Immature natural killer cell (primary cell): ENCODE measurements around the gene RPL6. TPM values are rescaled to one million over a fixed set of nuclear protein-coding genes. Genes with fewer than 3 reads are reported as not detected.
A peak's percentile ranks its signal among the peaks of the same experiment; 100 is the strongest.
"Not testable (repeated sequence)": the region's sequence is repeated elsewhere in the genome, so short reads cannot be mapped to it uniquely, and the experiment has no call there.

ENCODE experiments used
- DNase-seq, 3 donors: peaks; one replicate each; pipeline ENCODE4 v3.0.0; 2022; ENCODE audit warnings: mixed read lengths in 1 of 3
- H3K27ac Mint-ChIP-seq, 6 donors: one replicate each; pipeline ENCODE4 v1.8.0; 2020; ENCODE audit warnings: mixed read lengths in 6 of 6, mild to moderate bottlenecking in 5 of 6, inconsistent platforms in 4 of 6, moderate library complexity in 3 of 6
- H3K27me3 Mint-ChIP-seq, 3 donors: one replicate each; pipeline ENCODE4 v1.8.0; 2020 to 2021; ENCODE audit warnings: low read depth in 3 of 3, mild to moderate bottlenecking in 3 of 3, mixed read lengths in 3 of 3, moderate library complexity in 3 of 3, inconsistent platforms in 1 of 3
- H3K36me3 Mint-ChIP-seq, 3 donors: one replicate each; pipeline ENCODE4 v1.8.0; 2020; ENCODE audit warnings: mixed read lengths in 3 of 3, inconsistent platforms in 2 of 3, mild to moderate bottlenecking in 2 of 3
- H3K4me1 Mint-ChIP-seq, 2 donors: one replicate each; pipeline ENCODE4 v1.8.0; 2020; ENCODE audit warnings: inconsistent platforms in 2 of 2, mild to moderate bottlenecking in 2 of 2, mixed read lengths in 2 of 2, moderate library complexity in 1 of 2
- H3K4me3 Mint-ChIP-seq, 5 donors: one replicate each; pipeline ENCODE4 v1.8.0; 2020; ENCODE audit warnings: mild to moderate bottlenecking in 5 of 5, mixed read lengths in 5 of 5, inconsistent platforms in 3 of 5, moderate library complexity in 3 of 5
- H3K9me3 Mint-ChIP-seq, 6 donors: one replicate each; pipeline ENCODE4 v1.8.0; 2020; ENCODE audit warnings: mild to moderate bottlenecking in 6 of 6, mixed read lengths in 6 of 6, inconsistent platforms in 4 of 6, moderate library complexity in 3 of 6
- polyA plus RNA-seq, 3 donors: library from polyadenylated mRNA; unstranded; fragments of 300-500 nt; fragmentation: Illumina TruSeq; gene quantifications; one replicate each; pipeline ENCODE4 v1.2.3, GENCODE V29; 2021

RPL6 gene
- polyA plus RNA-seq, 3 donors from 2014 or later: 212 to 435 (median 395) TPM

DNA sequence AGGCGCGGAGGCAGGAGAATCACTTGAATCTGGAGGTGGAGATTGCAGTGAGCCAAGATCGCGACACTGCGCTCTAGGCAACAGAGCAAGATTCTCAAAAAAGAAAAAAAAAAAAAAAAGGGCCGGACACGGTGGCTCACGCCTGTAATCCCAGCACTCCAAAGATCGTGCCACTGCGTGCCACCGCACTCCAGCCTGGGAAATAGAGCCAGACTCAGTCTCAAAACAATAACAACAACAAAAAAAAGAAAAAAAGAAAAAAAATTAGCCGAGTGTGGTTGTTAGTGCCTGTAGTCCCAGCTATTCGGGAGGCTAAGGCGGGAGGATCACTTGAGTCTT is 470 bp upstream of the RPL6 start:
- Mint-ChIP-seq H3K4me3 (peak overlapping the region in 3 of 5 donors; percentile 24 to 100 (median 100)), H3K27me3 (peaks cover 1 to 9% (median 2%) of the 10 kb centered on the region in 3 donors), H3K36me3 (peaks cover 12 to 22% (median 19%) of the 10 kb centered on the region in 3 donors), H3K27ac (peak overlapping the region in 4 of 6 donors; percentile 48 to 99 (median 97)), H3K9me3 (no peaks in the 10 kb centered on the region), H3K4me1 (peaks cover 29 to 36% of the 10 kb centered on the region in 2 donors)
- no peak for DNase-seq

DNA sequence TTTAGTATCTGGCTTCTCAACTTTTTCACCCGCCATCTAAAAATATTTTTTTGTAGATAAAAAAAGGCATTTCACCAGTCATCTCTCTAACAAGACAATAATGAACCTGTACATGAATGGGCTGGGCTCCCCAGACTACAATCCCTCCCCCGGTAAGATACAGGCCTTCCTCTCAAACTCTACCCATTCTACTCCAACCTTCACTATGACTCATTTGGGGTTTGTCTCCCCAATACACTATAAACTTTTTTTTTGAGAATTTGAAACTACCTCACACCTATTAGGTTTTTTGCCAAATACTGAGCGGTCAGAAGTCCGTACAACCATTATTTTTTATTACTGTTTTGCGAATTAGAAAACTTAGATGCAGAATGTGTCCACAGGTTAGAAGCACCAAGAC is 784 bp downstream of the RPL6 start:
- Mint-ChIP-seq H3K4me3 (peak overlapping the region; percentile 99 to 100 (median 100)), H3K4me1 (peaks cover 29 to 36% of the 10 kb centered on the region in 2 donors), H3K27ac (peak overlapping the region; percentile 95 to 99 (median 99)), H3K36me3 (peaks cover 12 to 28% (median 24%) of the 10 kb centered on the region in 3 donors), H3K27me3 (peaks cover 1 to 9% (median 5%) of the 10 kb centered on the region in 3 donors), H3K9me3 (no peaks in the 10 kb centered on the region)
- peak in 1 of 3 donors; percentile 14 for DNase-seq

DNA sequence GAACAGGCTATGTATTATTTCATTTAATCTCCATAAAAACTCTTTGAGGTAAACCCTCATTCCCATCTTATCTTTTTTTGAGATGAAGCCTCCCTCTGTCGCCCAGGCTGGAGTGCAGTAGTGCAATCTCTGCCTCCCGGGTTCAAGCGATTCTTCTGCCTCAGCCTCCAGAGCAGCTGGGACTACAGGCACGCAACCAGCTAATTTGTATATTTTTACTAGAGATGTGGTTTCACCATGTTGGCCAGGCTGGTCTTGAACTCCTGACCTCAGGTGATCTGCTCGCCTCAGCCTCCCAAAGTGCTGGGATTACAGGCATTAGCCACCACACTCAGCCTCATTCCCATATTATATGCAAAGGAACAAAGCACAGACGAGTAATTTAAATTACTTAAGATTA is 1.7 kb downstream of the RPL6 start:
- DNase-seq, H3K27me3 Mint-ChIP-seq, H3K9me3 Mint-ChIP-seq: not testable (repeated sequence)
- Mint-ChIP-seq H3K27ac (peak overlapping the region; percentile 80 to 99 (median 99)), H3K4me3 (peak overlapping the region; percentile 48 to 100 (median 100)), H3K36me3 (peaks cover 12 to 28% (median 24%) of the 10 kb centered on the region in 3 donors), H3K4me1 (peaks cover 29 to 36% of the 10 kb centered on the region in 2 donors)

GRCh38 chr12:112406519-112407488 is 2.6 kb downstream of the RPL6 start:
- peak overlapping the region in 4 of 6 donors; percentile 45 to 99 (median 88) for H3K27ac Mint-ChIP-seq
- peaks cover 1 to 9% (median 5%) of the 10 kb centered on the region in 3 donors for H3K27me3 Mint-ChIP-seq
- peak overlapping the region; percentile 37 to 100 (median 100) for H3K4me3 Mint-ChIP-seq
- H3K9me3 Mint-ChIP-seq: no peaks in the 10 kb centered on the region
- peaks cover 12 to 28% (median 24%) of the 10 kb centered on the region in 3 donors for H3K36me3 Mint-ChIP-seq
- H3K4me1 Mint-ChIP-seq: peaks cover 29 to 36% of the 10 kb centered on the region in 2 donors
- no peak for DNase-seq

GRCh38 chr12:112401903-112402498 is 7.4 kb downstream of the RPL6 start:
- Mint-ChIP-seq H3K27ac (no peak overlapping the region), H3K27me3 (peaks cover 0 to 5% (median 2%) of the 10 kb centered on the region in 3 donors), H3K9me3 (no peaks in the 10 kb centered on the region), H3K36me3 (peaks cover 8 to 17% (median 9%) of the 10 kb centered on the region in 3 donors), H3K4me3 (no peak overlapping the region), H3K4me1 (peaks cover 2% of the 10 kb centered on the region in 2 donors)
- no peak for DNase-seq

- no peak overlapping the region for H3K27ac Mint-ChIP-seq
- H3K4me3 Mint-ChIP-seq: no peak overlapping the region
- H3K36me3 Mint-ChIP-seq: peaks cover 7 to 16% (median 9%) of the 10 kb centered on the region in 3 donors
- peaks cover 0 to 7% (median 2%) of the 10 kb centered on the region in 3 donors for H3K27me3 Mint-ChIP-seq
- no peaks in the 10 kb centered on the region for H3K4me1 Mint-ChIP-seq
- DNase-seq: no peak
- no peaks in the 10 kb centered on the region for H3K9me3 Mint-ChIP-seq
Observed at GRCh38 chr12:112401054-112401453, 8.4 kb downstream of the RPL6 start.

DNA sequence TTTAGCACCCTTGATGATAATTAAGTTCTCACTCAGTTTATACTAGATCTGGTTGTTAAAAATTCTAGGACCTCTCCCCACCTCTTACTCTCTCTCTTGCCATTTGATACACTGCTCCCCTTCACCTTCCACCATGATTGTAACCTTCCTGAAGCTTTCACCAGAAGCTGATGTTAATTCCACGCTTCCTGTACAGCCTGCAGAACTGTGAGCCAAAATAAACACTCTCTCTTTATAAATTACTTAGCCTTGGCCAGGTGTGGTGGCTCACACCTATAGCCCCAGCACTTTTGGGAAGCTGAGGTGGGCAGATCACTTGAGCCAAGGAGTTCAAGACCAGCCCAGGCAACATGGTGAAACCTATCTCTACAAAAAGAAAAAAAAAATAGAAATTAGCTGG is 16.1 kb downstream of the RPL6 start:
- peaks cover 0 to 2% (median 0%) of the 10 kb centered on the region in 6 donors for H3K9me3 Mint-ChIP-seq
- H3K4me3 Mint-ChIP-seq: no peak overlapping the region
- H3K27ac Mint-ChIP-seq: no peak overlapping the region
- H3K36me3 Mint-ChIP-seq: no peaks in the 10 kb centered on the region
- no peaks in the 10 kb centered on the region for H3K4me1 Mint-ChIP-seq
- peaks cover 4 to 6% (median 4%) of the 10 kb centered on the region in 3 donors for H3K27me3 Mint-ChIP-seq
- no peak for DNase-seq

DNA sequence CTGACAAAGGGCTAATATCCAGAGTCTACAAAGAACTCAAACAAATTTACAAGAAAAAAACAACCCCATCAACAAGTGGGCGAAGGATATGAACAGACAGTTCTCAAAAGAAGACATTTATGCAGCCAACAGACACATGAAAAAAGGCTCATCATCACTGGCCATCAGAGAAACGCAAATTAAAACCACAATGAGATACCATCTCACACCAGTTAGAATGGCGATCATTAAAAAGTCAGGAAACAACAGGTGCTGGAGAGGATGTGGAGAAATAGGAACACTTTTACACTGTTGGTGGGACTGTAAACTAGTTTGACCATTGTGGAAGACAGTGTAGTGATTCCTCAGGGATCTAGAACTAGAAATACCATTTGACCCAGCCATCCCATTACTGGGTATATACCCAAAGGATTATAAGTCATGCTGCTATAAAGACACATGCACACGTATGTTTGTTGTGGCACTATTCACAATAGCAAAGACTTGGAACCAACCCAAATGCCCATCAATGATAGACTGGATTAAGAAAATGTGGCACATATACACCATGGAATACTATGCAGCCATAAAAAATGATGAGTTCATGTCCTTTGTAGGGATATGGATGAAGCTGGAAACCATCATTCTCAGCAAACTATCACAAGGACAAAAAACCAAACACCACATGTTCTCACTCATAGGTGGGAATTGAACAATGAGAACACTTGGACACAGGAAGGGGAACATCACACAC is 19.3 kb downstream of the RPL6 start:
- H3K27ac Mint-ChIP-seq, H3K4me1 Mint-ChIP-seq, DNase-seq, H3K4me3 Mint-ChIP-seq, H3K9me3 Mint-ChIP-seq, H3K36me3 Mint-ChIP-seq, H3K27me3 Mint-ChIP-seq: not testable (repeated sequence)

DNA sequence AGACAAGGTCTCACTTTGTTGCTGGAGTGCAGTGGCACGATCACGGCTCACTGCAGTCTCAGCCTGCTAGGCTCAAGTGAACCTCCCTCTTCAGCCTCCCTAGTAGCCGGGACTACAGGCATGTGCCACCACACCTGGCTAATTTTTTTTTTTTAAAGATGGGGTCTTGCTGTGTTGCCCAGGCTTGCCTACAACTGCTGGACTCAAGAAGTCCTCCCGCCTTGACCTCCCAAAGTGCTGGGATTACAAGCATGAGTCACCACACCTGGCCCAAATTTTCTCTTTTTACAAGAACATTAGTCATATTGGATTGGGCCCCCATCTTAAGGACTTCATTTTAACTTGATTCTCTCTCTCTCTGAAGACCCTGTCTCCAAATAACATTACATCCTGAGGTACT is 20.2 kb downstream of the RPL6 start:
- Mint-ChIP-seq H3K9me3 (no peaks in the 10 kb centered on the region), H3K4me1 (peaks cover 3 to 8% of the 10 kb centered on the region in 2 donors), H3K27ac (no peak overlapping the region), H3K27me3 (peaks cover 4 to 8% (median 6%) of the 10 kb centered on the region in 3 donors), H3K4me3 (no peak overlapping the region), H3K36me3 (no peaks in the 10 kb centered on the region)
- no peak for DNase-seq

- Mint-ChIP-seq H3K9me3 (no peaks in the 10 kb centered on the region), H3K4me3 (peak overlapping the region in 1 of 5 donors; percentile 2), H3K36me3 (no peaks in the 10 kb centered on the region), H3K27ac (no peak overlapping the region), H3K4me1 (peaks cover 8 to 15% of the 10 kb centered on the region in 2 donors), H3K27me3 (peaks cover 4 to 8% (median 5%) of the 10 kb centered on the region in 3 donors)
- DNase-seq: no peak
Observed at GRCh38 chr12:112386726-112387125, 22.7 kb downstream of the RPL6 start.

DNA sequence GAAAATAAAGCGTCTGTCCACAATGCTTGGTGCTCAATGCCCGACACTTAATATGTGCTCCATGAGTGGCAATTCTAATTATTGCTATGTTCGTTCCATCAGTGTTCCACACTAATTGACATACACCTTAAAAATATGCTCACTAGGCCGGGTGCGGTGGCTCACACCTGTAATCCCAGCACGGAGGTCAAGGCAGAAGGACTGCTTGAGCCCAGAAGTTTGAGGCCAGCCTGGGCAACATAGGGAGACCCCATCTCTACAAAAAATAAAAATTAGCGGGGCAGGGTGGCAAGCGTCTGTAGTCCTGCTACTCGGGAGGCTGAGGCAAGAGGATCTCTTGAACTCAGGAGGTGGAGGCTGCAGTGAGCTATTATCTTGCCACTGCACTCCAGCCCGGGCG is 26.5 kb downstream of the RPL6 start:
- peaks cover 0 to 15% (median 10%) of the 10 kb centered on the region in 3 donors for H3K27me3 Mint-ChIP-seq
- peak overlapping the region; percentile 92 to 95 (median 93) for H3K4me3 Mint-ChIP-seq
- H3K27ac Mint-ChIP-seq: peak overlapping the region; percentile 80 to 92 (median 91)
- no peak for DNase-seq
- H3K36me3 Mint-ChIP-seq: no peaks in the 10 kb centered on the region
- no peaks in the 10 kb centered on the region for H3K9me3 Mint-ChIP-seq
- H3K4me1 Mint-ChIP-seq: peaks cover 23 to 40% of the 10 kb centered on the region in 2 donors

- DNase-seq: peak; percentile 89 to 91 (median 91)
- Mint-ChIP-seq H3K27me3 (peaks cover 1 to 13% (median 6%) of the 10 kb centered on the region in 3 donors), H3K36me3 (no peaks in the 10 kb centered on the region), H3K27ac (peak within 1 kb of the TSS; percentile 80 to 93 (median 92)), H3K4me3 (peak within 1 kb of the TSS; percentile 92 to 95 (median 94)), H3K9me3 (no peaks in the 10 kb centered on the region), H3K4me1 (peaks cover 20 to 35% of the 10 kb centered on the region in 2 donors)
Observed at GRCh38 chr12:112381883-112382796, 27.3 kb downstream of the RPL6 start, which contains the start of gene HECTD4. Gene HECTD4 (minus strand): TSS chr12:112382431. CDS start chr12:112382128, 303 bp downstream.
